Measurements from ENCODE around the gene AP5Z1.

AP5Z1 gene

GRCh38 chr7:4836206-4836661, 60.8 kb downstream of the AP5Z1 start:
- no peak for TF ChIP-seq CTCF (IDR thresholded peaks at IDR 0.05; ENCODE audit: control insufficient read depth, extremely low read depth, insufficient read depth)
- H3K4me3 ChIP-seq (ENCODE audit: low read depth, low read length) = no peak overlapping the region
- DNase-seq (ENCODE audit: low read depth) = no peak

- H3K4me3 ChIP-seq (ENCODE audit: low read depth, low read length) = no peak overlapping the region
- DNase-seq (ENCODE audit: low read depth) = no peak
- no peak for TF ChIP-seq CTCF (IDR thresholded peaks at IDR 0.05; ENCODE audit: control insufficient read depth, extremely low read depth, insufficient read depth)
These were observed 61.8 kb downstream of the AP5Z1 start for GRCh38 chr7:4837041-4837802.

GRCh38 chr7:4837803-4838625, 62.6 kb downstream of the AP5Z1 start:
- H3K4me3 ChIP-seq (ENCODE audit: low read depth, low read length) = no peak overlapping the region
- DNase-seq (ENCODE audit: low read depth) = no peak

GRCh38 chr7:4838626-4839334, 63.4 kb downstream of the AP5Z1 start:
- no peak for DNase-seq (ENCODE audit: low read depth)
- no peak for TF ChIP-seq CTCF (IDR thresholded peaks at IDR 0.05; ENCODE audit: control insufficient read depth, extremely low read depth, insufficient read depth)
- H3K4me3 ChIP-seq (ENCODE audit: low read depth, low read length) = no peak overlapping the region

More at GRCh38 chr7:4837803-4838625, 62.6 kb downstream of the AP5Z1 start:
- TF ChIP-seq CTCF (IDR thresholded peaks at IDR 0.05; ENCODE audit: control insufficient read depth, extremely low read depth, insufficient read depth) = no peak

- no peak for TF ChIP-seq CTCF (IDR thresholded peaks at IDR 0.05; ENCODE audit: control insufficient read depth, extremely low read depth, insufficient read depth)
- DNase-seq (ENCODE audit: low read depth) = no peak
- H3K4me3 ChIP-seq (ENCODE audit: low read depth, low read length) = no peak overlapping the region
These were observed 64.7 kb downstream of the AP5Z1 start for GRCh38 chr7:4840079-4840501.
